ENCODE results near the gene MPV17L. TPM values are rescaled to one million over a fixed set of nuclear protein-coding genes. Genes with fewer than 3 reads are reported as not detected.
"Not testable (repeated sequence)": the region's sequence is repeated elsewhere in the genome, so short reads cannot be mapped to it uniquely, and the experiment has no call there.

MPV17L gene
- total RNA-seq, 2 donors from 2014 or later = 14.5 to 35.3 TPM

GRCh38 chr16:15426796-15427195 lies 31.2 kb downstream of the MPV17L start:
- Histone ChIP-seq H3K27me3 (no peaks in the 10 kb centered on the region), H3K4me1 (peaks cover 16% of the 10 kb centered on the region), H3K36me3 (replicated peaks in 1 of 2; ENCODE audit: insufficient read depth in 1 of 2, low read depth in 2 of 2) (no peaks in the 10 kb centered on the region), H3K4me3 (no peak overlapping the region), H3K9me3 (no peaks in the 10 kb centered on the region), H3K27ac (no peak overlapping the region)
- 69 to 77% methylated on average over 6 of the region's 6 CpGs for whole genome bisulfite sequencing, 2 donors
- TF ChIP-seq POLR2A (IDR thresholded peaks at IDR 0.05) (no peak), CTCF (IDR thresholded peaks at IDR 0.05) (no peak)
- no peak for DNase-seq
- no peak for ATAC-seq
- intact Hi-C loops (cut with DNase I) = no loop called here

GRCh38 chr16:15427648-15428239 lies 32.2 kb downstream of the MPV17L start:
- no peaks in the 10 kb centered on the region for H3K27me3 ChIP-seq
- TF ChIP-seq POLR2A (IDR thresholded peaks at IDR 0.05) (no peak), CTCF (IDR thresholded peaks at IDR 0.05) (peak; percentile 40 to 85 (median 76))
- ATAC-seq (peak; percentile 91), DNase-seq (peak; percentile 82 to 87 (median 84))
- H3K36me3 ChIP-seq (replicated peaks in 1 of 2; ENCODE audit: insufficient read depth in 1 of 2, low read depth in 2 of 2) = no peaks in the 10 kb centered on the region
- no peak overlapping the region for H3K4me3 ChIP-seq
- 2 to 4% methylated on average over 7 to 8 of the region's 8 CpGs for WGBS, 2 donors
- intact Hi-C loops (cut with DNase I) = no loop called here
- H3K4me1 ChIP-seq = peaks cover 6% of the 10 kb centered on the region
- no peaks in the 10 kb centered on the region for H3K9me3 ChIP-seq
- peak overlapping the region in 3 of 4 donors; percentile 31 to 61 (median 36) for H3K27ac ChIP-seq

- intact Hi-C loops (cut with DNase I); H3K36me3 ChIP-seq (replicated peaks in 1 of 2; ENCODE audit: insufficient read depth in 1 of 2, low read depth in 2 of 2); H3K27ac ChIP-seq; H3K27me3 ChIP-seq; H3K9me3 ChIP-seq; H3K4me3 ChIP-seq; DNase-seq; ATAC-seq: not testable (repeated sequence)
- H3K4me1 ChIP-seq = peaks cover 13% of the 10 kb centered on the region
- WGBS, 2 donors = 84 to 94% methylated on average over 11 of the region's 11 CpGs
Measured at GRCh38 chr16:15430884-15431283, 35.3 kb downstream of the MPV17L start.

- 28 to 35% methylated on average over 11 to 12 of the region's 12 CpGs for WGBS, 2 donors
- TF ChIP-seq POLR2A (IDR thresholded peaks at IDR 0.05) = no peak
- TF ChIP-seq CTCF (IDR thresholded peaks at IDR 0.05) = no peak
- ATAC-seq = peak; percentile 4
- no peak for DNase-seq
- H3K27me3 ChIP-seq = no peaks in the 10 kb centered on the region
- peaks cover 7% of the 10 kb centered on the region for H3K4me1 ChIP-seq
- intact Hi-C loops (cut with DNase I) = no loop called here
- H3K4me3 ChIP-seq = peak overlapping the region in 1 of 2 donors; percentile 70
- no peak overlapping the region for H3K27ac ChIP-seq
- no peaks in the 10 kb centered on the region for H3K9me3 ChIP-seq
- H3K36me3 ChIP-seq (replicated peaks in 1 of 2; ENCODE audit: insufficient read depth in 1 of 2, low read depth in 2 of 2) = no peaks in the 10 kb centered on the region
Measured at GRCh38 chr16:15434079-15434424, 38.5 kb downstream of the MPV17L start.

- TF ChIP-seq CTCF (IDR thresholded peaks at IDR 0.05) (no peak), POLR2A (IDR thresholded peaks at IDR 0.05) (peak in 2 of 3 donors; percentile 55 to 66)
- intact Hi-C loops (cut with DNase I) = loop anchor here (5.0 kb wide), 1 partner anchor 113 kb away; no protein-coding TSS in a partner anchor
- DNase-seq (peak; percentile 70 to 75 (median 71)), ATAC-seq (peak; percentile 84)
- H3K4me1 ChIP-seq = peaks cover 12% of the 10 kb centered on the region
- no peaks in the 10 kb centered on the region for H3K36me3 ChIP-seq (replicated peaks in 1 of 2; ENCODE audit: insufficient read depth in 1 of 2, low read depth in 2 of 2)
- H3K9me3 ChIP-seq = no peaks in the 10 kb centered on the region
- H3K4me3 ChIP-seq = peak within 1 kb of the TSS; percentile 70 to 78
- 1 to 2% methylated on average over 34 to 51 of the region's 63 CpGs for WGBS, 2 donors
- H3K27me3 ChIP-seq = no peaks in the 10 kb centered on the region
- peak within 1 kb of the TSS in 3 of 4 donors; percentile 41 to 65 (median 44) for H3K27ac ChIP-seq
Measured at GRCh38 chr16:15434425-15435215, 39.1 kb downstream of the MPV17L start, which contains the start of gene BMERB1. Gene BMERB1, plus strand, starts transcription at chr16:15434588. Its CDS starts 66 bp downstream, at chr16:15434654.

Data from body of pancreas (tissue), 4 donors.